ENCODE data around the gene ACOT7.

Gene ACOT7

DNA sequence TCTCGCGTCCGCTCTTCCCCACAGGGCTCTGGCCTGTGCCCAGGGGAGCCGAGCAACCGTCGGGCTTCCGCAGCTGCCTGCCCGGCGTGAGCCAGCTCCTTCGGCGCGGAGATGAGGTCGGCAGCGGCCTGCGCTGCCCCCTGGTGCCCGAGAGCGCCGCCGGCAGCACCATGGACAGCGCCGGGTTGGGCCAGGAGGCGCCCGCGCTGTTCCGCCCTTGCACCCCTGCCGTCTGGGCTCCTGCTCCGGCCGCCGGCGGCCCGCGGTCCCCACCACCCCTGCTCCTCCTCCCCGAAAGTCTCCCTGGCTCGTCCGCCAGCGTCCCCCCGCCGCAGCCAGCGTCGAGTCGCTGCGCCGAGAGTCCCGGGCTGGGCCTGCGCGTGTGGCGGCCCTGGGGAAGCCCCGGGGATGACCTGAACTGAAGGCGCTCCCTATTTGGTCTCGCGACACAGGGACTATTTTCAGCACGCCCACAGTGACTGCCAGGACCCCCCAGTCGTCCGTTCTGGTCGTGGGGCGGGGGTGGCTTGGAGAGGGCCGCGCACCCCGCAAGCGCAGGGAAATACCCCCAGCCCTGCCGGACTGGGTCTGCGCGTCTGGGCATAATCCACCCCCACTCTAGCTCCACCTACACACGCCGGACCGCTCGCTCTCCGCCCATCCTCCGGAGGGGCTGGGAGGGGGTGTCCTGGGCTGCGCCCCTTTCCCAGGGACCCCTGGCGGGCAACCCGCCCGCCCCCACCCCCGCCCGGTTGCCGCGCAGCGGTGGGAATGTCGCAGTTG is 148.3 kb downstream of the ACOT7 start:
- peaks cover 15% of the 10 kb centered on the region for H3K4me1 Mint-ChIP-seq (ENCODE audit: low read depth)
- no peak overlapping the region for H3K27ac Mint-ChIP-seq
- DNase-seq = peak; percentile 87
- no peaks in the 10 kb centered on the region for H3K36me3 Mint-ChIP-seq (ENCODE audit: low read depth)
- H3K4me3 Mint-ChIP-seq = no peak overlapping the region
- H3K9me3 Mint-ChIP-seq = no peaks in the 10 kb centered on the region
- peaks cover 70% of the 10 kb centered on the region for H3K27me3 Mint-ChIP-seq

DNA sequence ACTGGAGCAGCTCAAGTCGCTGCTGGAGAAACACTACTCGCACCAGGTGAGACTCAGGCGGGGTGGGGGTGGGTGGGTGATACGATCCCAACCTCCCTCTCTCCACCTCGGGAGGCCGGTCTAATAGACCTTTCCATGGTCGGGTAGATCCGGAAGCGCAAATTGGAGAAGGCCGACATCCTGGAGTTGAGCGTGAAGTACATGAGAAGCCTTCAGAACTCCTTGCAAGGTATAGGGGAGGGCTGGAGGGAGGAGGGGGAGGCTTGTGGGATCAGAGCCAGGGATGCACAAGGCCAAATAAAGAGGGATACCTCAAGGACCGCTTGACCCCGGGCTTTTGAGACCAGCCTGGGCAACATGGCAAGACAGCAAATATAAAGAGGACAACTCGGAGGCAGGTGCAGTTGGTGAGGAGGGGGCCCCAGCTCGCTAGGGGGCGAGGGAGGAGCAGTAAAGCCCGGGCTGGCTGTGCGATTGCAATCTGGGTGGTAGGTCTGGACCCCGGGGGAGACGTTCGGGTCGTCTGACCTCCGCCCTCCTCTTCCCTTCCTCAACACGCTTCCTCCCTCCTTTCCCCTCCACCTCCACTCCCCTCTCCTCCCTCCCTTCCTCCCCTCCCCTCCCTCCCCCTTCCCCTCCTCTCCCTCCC is 149.0 kb downstream of the ACOT7 start:
- DNase-seq = no peak
- Mint-ChIP-seq H3K36me3 (ENCODE audit: low read depth) (no peaks in the 10 kb centered on the region), H3K27ac (no peak overlapping the region), H3K27me3 (peaks cover 74% of the 10 kb centered on the region), H3K9me3 (no peaks in the 10 kb centered on the region), H3K4me3 (no peak overlapping the region), H3K4me1 (ENCODE audit: low read depth) (peaks cover 12% of the 10 kb centered on the region)

DNA sequence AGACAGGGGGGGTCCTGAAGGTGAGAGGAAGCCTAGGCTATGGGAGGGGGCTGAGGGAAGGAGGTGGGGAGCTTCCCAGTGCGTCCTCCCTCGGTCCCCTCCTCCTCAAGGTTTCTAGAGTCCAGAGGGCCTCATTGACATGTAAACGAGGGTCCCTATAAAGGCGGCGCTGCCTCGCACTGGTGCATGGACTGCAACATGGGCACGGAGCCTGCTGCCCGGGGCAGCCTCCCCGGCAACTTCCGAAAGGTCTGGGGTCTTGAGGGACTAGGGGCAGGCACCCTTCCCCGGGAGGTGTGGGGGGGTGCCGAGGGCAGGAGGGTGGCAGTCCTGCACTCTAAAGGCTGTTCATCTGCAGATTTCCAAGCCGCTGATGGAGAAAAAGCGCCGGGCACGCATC is 149.6 kb downstream of the ACOT7 start, which contains the start of gene HES3:
Gene HES3 (plus strand): TSS at position 187 of the 400 bp plus-strand sequence. CDS start 187 bp downstream, at position 374.
- Mint-ChIP-seq H3K27ac (no peak within 1 kb of the TSS), H3K9me3 (no peaks in the 10 kb centered on the region), H3K4me1 (ENCODE audit: low read depth) (peaks cover 12% of the 10 kb centered on the region), H3K27me3 (peaks cover 78% of the 10 kb centered on the region), H3K4me3 (no peak within 1 kb of the TSS), H3K36me3 (ENCODE audit: low read depth) (no peaks in the 10 kb centered on the region)
- DNase-seq = no peak

DNA sequence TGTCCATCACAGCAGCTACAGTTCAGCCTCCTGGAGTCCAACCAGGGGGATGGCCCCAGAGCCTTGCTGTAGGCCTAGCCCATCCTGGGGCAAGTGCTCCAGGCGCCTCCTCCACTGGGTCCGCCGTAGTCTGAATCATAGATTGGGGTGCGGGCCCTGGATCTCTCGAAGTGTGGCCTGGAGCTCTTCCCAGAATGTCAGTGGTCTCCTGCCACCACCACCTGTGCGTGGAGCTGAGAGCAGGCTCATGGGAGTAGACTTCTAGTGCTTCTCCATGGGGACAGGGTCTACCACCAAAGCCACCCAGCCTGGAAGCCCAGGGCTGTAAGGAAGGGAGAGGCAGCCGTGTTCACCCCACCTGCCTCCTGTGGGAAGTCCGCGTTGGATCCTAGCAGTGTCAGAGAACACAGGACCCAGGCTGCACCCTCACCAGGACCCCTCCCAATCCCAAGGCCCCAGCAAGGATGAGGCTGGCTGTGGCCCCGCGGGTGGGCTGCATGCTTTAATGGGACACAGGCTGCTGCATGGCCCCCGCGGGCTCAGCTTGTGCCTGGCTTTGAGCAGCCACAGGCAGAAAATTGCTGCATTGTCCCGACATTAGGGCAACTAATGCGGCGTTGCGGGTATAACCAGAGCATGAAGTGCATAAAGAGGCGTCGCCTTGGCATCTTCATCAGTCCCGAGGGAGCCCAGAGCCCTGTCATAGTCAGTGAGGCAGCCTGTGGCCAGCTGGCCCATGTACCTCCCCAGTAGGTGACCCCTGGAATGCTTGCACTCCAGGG is 150.3 kb downstream of the ACOT7 start:
- no peak for DNase-seq
- no peak overlapping the region for H3K27ac Mint-ChIP-seq
- H3K27me3 Mint-ChIP-seq = peaks cover 75% of the 10 kb centered on the region
- no peaks in the 10 kb centered on the region for H3K9me3 Mint-ChIP-seq
- H3K36me3 Mint-ChIP-seq (ENCODE audit: low read depth) = no peaks in the 10 kb centered on the region
- peaks cover 12% of the 10 kb centered on the region for H3K4me1 Mint-ChIP-seq (ENCODE audit: low read depth)
- H3K4me3 Mint-ChIP-seq = no peak overlapping the region

DNA sequence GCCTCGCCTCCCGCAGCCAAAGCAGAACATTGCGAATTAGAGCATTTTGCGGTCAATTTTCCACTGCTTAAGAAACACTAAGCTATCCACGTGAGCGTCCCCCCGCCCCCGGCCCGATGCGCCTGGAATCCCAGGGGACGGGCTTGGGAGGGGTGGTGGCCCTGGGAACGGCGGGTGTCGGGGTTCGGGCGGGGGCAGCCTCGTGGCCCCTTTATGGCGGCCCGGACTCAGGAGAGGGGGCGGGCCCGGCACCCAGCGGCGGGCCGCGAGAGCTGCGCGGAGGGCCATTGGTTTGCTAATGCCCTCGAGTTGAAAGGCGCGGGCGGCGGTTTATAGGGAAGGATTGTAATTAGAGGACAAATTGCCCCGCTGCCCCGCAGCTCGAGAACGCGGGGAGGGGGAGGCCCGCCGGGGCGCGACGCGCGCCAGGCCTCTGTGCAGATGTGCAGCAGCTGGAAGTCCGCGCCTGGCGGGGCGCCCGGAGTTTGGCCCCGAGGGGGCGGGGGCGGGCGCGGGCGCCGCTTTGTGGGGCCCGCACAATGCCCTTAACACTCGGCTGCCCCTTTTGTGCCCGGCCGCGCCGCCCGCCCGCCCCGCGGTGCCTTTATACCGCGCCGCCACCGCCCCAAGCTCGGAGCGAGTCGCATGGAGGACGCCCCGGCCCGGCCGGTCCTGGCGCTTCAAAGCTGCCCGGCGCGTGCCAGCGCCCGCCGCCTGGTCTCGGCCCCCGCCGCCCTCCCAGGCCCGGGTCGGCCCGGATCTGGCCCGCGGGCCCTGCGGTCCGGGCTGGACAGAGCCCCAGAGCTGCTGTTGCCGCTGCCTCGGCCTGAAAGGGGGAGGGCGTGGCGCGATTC is 151.5 kb downstream of the ACOT7 start:
- no peak for DNase-seq
- Mint-ChIP-seq H3K4me1 (ENCODE audit: low read depth) (peaks cover 12% of the 10 kb centered on the region), H3K36me3 (ENCODE audit: low read depth) (no peaks in the 10 kb centered on the region), H3K4me3 (no peak overlapping the region), H3K27me3 (peaks cover 63% of the 10 kb centered on the region), H3K9me3 (no peaks in the 10 kb centered on the region), H3K27ac (no peak overlapping the region)

DNA sequence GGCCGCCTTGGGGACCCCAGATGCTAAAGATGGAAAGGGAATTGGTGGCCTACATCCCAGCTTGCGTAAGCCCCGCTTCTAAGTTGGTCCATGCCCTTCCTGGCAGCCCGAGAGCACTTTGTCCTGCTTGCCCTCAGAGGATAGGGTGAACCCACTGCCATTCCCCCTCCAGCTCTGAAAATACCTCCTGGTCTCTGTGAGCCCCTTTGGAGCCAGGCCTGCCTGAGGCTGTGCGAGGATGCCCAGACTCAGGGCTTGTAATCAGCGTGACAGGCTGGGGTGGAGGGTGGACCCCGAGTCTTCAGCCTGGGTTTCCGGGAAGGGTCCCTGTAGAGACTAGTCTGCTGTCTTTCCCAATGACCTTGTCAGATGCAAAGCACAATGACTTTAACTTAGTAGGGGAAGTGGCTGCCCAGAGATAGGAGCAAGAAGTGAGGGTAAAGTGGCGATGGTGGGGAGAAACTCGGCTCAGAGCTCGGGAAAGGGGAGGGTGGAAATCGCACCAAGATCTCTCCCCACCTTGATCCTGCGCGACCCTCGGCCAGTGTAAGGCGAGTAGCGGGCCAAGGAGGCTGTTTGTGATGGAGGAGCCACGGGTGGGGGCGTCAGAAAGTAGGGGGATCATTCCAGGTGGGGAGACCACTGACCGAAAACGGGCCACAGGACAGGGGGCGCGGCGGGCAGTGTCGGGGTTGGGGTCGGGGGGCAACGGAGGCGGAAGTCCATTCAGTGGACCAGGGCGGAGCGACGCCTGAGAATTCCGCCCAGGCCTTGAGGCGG is 152.3 kb downstream of the ACOT7 start:
- H3K4me1 Mint-ChIP-seq (ENCODE audit: low read depth) = peaks cover 8% of the 10 kb centered on the region
- peaks cover 55% of the 10 kb centered on the region for H3K27me3 Mint-ChIP-seq
- no peak for DNase-seq
- H3K36me3 Mint-ChIP-seq (ENCODE audit: low read depth) = no peaks in the 10 kb centered on the region
- H3K27ac Mint-ChIP-seq = no peak overlapping the region
- no peaks in the 10 kb centered on the region for H3K9me3 Mint-ChIP-seq
- H3K4me3 Mint-ChIP-seq = no peak overlapping the region

DNA sequence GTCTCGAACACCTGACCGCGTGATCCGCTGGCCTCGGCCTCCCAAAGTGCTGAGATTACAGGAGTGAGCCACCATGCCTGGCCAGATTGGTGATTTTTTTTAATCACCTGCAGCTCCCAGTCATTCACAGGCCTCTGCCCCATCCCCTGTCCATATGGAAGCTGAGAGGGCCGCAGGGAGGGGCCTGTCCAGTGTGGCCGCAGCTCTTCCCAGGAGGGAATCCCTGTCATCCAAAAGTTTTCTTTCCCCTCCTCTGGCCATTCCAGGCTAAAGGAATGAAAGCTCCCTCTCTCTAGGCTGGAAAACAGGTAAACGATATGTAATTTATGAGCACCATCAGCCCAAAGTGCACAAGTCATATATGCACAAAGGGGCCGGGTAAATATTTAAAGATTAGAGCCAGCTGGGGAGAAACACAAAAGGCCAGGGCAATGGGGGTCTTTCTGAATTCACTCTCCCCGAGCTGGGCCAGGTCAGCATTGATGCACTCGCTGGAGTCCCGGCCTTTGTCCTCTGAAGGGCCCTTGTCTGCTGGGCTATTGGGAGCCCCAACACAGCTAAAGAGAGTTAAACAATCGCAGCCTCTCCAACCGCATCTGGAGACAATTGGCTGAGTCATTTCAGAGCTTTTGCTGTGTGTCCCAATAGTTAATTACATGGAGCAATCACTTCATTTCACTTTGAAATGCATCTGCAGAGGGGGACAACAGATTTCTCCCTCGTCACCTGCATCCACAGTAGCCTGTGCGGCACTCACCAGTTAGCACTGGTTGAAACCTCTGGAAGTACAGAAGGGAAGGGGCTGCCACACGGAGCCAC is 153.4 kb downstream of the ACOT7 start:
- Mint-ChIP-seq H3K9me3 (no peaks in the 10 kb centered on the region), H3K4me1 (ENCODE audit: low read depth) (peaks cover 8% of the 10 kb centered on the region), H3K36me3 (ENCODE audit: low read depth) (peaks cover 3% of the 10 kb centered on the region), H3K4me3 (no peak overlapping the region), H3K27ac (no peak overlapping the region), H3K27me3 (peaks cover 51% of the 10 kb centered on the region)
- DNase-seq = no peak

DNA sequence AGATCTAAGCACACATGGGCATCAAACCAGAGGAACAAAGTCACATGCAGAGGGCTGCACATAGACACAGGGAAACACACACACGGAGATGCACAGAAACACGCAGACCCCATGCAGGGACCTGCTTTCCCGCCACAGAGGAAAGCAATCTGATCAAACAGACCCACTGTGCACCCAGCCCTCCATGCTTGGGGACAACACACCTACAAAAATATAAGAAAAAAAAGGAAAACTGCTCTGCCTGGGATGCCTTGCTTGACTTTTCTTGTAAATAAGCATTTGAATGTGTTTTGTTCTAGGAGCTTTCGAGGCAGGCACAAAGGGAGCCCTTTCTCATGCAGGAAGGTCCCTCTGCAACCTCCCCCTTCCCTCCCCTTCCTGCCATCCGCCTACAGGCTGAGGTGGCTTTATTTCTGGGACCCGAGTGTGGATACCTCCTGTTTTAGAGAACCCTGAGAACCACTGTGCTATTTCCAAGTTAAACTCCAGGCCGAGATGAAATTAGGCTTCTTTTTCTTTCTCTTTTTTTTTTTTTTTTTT is 154.3 kb downstream of the ACOT7 start:
- DNase-seq = no peak
- Mint-ChIP-seq H3K27ac (no peak overlapping the region), H3K4me3 (no peak overlapping the region), H3K9me3 (no peaks in the 10 kb centered on the region), H3K4me1 (ENCODE audit: low read depth) (peaks cover 16% of the 10 kb centered on the region), H3K36me3 (ENCODE audit: low read depth) (peaks cover 12% of the 10 kb centered on the region), H3K27me3 (peaks cover 46% of the 10 kb centered on the region)

DNA sequence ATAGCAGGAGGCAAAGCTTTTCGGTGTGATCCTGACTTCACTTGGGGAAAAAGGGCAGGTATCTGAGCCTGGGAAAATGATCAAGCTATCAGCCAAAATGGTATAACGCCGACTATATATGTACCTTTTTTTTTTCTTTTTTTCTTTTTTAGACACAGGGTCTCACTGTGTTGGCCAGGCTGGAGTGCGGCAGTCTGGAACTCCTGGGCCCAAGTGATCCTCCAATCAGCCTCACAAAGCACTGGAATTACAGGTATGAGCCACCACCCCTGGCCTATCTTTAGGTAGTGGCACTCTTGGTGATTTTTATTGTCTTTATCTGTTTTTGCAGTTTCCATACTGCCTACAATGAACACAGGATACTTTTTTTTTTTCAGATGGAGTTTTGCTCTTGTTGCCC is 156.5 kb downstream of the ACOT7 start:
- Mint-ChIP-seq H3K4me3 (peak overlapping the region; percentile 15), H3K27ac (no peak overlapping the region), H3K27me3 (peaks cover 30% of the 10 kb centered on the region), H3K36me3 (ENCODE audit: low read depth) (peaks cover 33% of the 10 kb centered on the region), H3K9me3 (no peaks in the 10 kb centered on the region), H3K4me1 (ENCODE audit: low read depth) (peaks cover 29% of the 10 kb centered on the region)
- DNase-seq = no peak

DNA sequence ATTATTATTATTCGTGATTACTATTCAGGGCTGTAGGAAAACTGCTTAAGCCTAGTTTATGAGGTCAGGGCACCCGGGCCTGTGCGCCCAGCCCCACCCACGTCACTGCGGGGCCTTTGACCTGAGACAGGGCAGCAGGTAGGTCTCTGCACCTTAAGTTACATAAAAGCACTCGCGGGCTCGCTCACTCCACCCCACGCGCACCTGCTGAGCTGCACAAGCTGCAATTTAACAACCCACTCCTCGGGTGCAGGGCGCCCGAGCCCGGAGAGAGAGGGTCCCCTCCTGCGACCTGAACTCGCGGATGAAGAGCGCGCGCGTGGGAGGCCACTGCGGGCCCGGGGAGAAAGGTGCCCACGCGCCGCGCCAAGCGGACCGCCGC is 158.3 kb downstream of the ACOT7 start:
- H3K27me3 Mint-ChIP-seq = peaks cover 16% of the 10 kb centered on the region
- peak overlapping the region; percentile 92 for H3K4me3 Mint-ChIP-seq
- H3K4me1 Mint-ChIP-seq (ENCODE audit: low read depth) = peaks cover 27% of the 10 kb centered on the region
- no peaks in the 10 kb centered on the region for H3K9me3 Mint-ChIP-seq
- no peak for DNase-seq
- peak overlapping the region; percentile 92 for H3K27ac Mint-ChIP-seq
- peaks cover 50% of the 10 kb centered on the region for H3K36me3 Mint-ChIP-seq (ENCODE audit: low read depth)

DNA sequence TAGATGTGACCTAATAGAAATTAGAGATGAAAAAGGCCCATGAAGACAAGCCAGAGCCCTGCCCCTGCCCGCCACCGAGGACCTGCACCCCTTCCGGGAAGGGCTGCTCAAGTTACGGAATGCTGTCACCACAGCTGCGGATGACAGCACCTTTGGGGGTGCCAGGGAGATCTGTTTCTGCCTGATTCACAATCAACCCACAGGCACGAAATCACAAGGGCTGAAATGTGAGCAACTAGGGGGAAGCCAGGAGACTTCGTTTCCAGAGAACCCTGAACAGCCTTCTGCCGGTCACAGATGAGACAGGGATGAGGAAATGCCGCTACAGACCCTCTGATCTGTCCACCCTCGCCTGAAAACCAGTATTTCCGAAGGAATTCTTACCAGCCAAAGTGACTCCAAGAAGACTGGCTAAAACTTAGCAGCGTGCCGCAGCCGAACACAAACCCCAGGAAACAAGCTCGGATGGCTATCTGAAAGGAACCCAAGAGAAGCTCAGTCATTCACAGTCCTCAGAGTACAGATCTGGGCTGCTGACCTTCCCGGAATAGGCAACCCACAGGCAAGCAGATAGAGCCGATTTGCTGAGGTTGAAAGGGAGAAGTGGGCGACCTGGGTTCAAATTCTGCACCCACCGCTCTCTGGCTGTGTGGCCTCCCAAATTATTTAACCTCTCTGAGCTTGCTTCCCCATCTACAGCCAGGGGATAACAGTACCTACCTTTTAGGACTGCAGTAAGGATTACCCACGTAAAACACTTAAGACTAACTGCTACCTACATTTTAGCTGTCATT is 158.9 kb downstream of the ACOT7 start:
- Mint-ChIP-seq H3K9me3 (no peaks in the 10 kb centered on the region), H3K4me3 (peak overlapping the region; percentile 92), H3K27ac (peak overlapping the region; percentile 92), H3K4me1 (ENCODE audit: low read depth) (peaks cover 27% of the 10 kb centered on the region), H3K27me3 (peaks cover 10% of the 10 kb centered on the region), H3K36me3 (ENCODE audit: low read depth) (peaks cover 56% of the 10 kb centered on the region)
- DNase-seq = no peak

DNA sequence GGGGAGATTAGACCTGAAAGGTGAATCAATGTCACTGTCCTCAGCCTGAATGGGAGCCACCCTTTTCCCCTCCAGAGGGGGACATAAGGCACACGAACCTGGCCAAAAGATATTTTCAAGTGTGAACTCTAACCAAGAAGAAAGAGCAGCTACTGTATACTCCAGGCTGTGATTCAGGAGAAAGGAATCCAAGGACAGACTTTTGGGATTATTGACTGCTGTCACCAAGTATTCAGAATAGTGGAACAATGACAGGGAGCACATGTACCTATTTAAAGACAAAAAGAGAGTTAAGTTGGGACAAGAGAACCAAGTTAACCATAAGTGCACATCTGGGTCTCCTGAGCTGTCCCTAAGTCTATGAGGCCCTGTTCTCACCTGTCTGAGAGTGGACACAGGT is 160.2 kb downstream of the ACOT7 start:
- peaks cover 27% of the 10 kb centered on the region for H3K4me1 Mint-ChIP-seq (ENCODE audit: low read depth)
- peaks cover 65% of the 10 kb centered on the region for H3K36me3 Mint-ChIP-seq (ENCODE audit: low read depth)
- no peaks in the 10 kb centered on the region for H3K9me3 Mint-ChIP-seq
- DNase-seq = no peak
- no peaks in the 10 kb centered on the region for H3K27me3 Mint-ChIP-seq
- peak overlapping the region; percentile 92 for H3K4me3 Mint-ChIP-seq
- H3K27ac Mint-ChIP-seq = no peak overlapping the region

Data from activated T-cell treated with anti-CD3 and anti-CD28 coated beads, Interleukin-2, amount 50 U/mL, for 24 hours (primary cell).